HK-2 (cell line): Measurements from ENCODE around the gene RSAD2.
"Not testable (repeated sequence)": the region's sequence is repeated elsewhere in the genome, so short reads cannot be mapped to it uniquely, and the experiment has no call there.

Experiments
- DNase-seq: peaks from one replicate; pipeline ENCODE4 v3.0.0-alpha.2; 2018; ENCODE audit not compliant: unreplicated experiment

The RSAD2 gene

GRCh38 chr2:6926071-6926732 is 48.6 kb downstream of the RSAD2 start:
- no peak for DNase-seq

DNA sequence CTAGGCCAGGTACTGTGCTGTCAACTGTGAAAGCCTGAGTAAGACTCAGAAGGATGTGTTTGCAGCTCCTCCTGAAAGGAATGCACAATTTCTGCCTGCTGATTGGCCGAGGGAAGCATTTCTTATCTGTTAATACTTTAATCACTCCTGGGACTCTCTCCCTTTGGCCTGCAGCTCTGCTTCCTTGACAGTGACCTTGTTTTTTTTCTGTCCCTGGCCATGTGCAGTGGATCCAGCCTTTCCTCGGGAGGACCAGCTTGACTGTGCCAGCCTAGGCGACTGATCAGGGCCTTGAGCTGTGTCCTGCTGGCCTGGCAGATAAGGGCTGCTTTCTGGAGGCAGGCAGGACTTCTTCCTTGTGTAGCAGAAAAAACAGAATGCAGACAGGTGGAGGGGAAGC is 49.6 kb downstream of the RSAD2 start:
- no peak for DNase-seq

GRCh38 chr2:6927753-6928152 is 50.2 kb downstream of the RSAD2 start:
- DNase-seq, result no peak

DNA sequence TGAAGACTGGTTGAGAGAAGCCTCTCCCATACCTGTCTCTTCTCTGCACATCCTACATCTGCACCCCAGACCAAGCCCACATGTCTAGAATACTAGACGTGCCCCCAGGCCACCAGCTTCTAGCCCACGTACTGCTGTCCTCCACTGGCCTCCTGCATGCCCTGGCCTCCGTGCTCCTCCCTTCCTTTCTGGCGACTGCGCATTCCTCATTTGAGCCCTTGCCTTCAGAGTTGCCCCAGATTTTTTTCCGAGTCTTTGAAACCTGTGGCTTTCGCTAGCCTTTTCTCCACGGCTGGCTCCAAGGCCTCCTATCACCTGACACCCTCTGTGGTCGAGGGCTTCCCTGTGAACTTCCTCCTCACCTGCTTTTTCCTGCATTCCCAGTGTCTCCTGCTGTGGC is 50.9 kb downstream of the RSAD2 start:
- no peak for DNase-seq

DNA sequence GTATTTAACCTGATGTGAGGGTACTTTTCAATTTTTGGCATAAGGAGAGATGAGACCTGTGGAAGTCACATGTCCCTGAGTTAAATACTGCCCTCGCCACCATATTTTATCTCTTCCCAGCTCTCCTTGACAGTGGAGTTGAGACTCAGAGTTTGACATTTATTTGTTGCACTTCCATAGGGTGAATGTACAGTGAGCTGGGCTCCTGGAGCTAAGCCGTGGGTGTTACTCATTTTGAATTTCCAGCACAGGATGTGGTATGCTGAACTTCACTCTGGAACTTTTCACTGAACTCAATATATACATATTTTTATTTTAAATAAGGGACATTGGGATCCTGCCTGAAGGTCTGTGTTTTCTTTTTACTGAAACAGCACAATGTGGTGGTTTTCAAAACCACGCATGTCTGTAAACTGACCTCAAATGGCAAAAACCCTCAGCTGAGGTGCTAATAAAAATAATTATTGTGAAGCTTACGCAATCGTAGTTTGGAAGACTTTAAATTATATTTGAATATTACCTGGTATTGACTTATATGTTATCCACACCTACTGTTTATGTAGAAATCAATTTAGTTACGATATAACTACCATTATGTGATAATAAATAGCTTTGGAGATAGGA is 51.7 kb downstream of the RSAD2 start:
- no peak for DNase-seq

DNA sequence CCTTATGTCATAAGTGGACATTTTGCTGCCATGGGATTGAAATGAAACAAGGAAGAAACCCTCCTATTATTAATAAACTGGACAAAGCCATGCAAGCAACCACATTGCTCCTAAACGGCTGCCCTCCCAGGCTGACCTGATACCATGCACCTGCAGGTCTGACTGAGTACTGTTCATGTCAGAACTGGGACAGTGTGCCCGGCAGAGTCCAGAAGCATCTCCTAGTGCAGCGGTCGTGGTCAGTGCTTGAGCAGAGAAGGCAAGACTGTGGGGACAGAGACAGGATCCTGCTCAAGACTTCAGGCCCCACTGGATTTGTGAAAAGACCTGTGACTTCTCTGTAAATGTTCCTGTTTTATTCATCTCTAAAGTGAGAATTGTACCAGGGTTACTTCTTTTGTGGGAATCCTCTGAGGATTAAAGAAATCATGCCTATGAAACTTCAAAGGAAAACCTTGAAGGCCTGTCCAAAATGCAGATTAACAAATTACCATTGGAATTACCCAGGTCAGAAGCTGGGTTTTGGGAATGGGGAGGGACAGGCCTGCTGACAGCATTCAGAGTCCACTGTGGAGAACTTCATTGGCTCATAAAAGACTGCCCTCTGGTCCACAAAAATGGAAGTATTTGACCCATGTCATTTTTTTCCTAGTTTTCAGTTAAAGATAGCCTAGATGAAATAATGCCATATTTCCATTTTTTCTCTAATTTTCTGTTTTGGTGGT is 53.5 kb downstream of the RSAD2 start:
- DNase-seq, result no peak

DNA sequence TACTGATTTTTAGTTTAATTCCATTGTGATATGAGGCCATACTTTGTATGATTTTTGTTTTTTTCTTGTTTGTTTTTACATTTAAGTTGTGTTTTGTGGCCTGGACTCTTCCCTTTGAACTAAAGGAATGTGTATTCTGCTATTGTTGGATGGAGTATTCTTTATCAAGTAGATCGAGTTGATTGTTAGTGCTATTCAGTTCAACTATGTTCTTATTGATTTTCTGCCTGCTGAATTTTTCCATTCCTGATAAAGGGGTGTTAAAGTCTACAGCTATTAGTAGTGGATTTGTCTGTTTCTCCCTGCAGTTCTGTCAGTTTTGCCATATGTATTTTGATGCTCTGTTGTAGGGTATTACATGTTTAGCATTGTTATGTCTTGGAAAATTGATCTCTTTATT is 54.2 kb downstream of the RSAD2 start:
- DNase-seq, result no peak

DNA sequence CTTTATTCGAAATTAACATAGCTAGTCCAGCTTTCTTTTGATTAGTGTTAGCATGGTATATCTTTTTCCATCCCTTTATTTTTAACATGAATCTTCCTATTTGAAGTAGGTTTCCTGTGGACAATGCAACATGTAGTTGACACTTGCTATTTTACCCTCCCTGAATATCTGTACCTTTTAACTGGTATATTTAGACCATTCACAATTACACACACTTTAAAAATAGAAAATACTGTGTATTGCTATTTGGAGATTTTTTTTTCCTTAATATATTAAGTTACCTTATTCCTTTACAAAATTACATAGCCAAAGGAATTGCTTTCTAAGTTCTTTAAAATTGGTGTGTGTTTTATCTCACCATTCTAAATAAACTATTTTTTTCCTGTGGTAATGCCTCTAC is 54.6 kb downstream of the RSAD2 start:
- no peak for DNase-seq

DNA sequence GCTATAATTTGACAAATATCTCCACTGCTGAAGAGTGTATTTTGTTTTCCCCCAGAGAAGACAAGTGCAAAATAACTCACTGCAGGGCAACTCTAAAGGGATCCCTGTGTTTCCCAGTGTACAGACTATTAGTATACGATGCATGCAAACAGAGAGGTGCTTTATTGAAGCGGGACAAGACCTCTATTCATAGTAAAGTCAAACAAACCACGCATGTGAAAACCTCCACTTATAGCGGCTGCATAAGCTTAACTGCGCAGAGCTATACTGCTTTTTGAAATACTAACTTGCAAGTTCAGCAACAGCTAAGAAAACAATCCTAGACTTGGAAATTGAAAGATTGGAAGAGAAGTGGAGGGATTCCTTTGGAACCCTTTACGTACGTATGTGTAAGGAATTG is 55.3 kb downstream of the RSAD2 start:
- no peak for DNase-seq

DNA sequence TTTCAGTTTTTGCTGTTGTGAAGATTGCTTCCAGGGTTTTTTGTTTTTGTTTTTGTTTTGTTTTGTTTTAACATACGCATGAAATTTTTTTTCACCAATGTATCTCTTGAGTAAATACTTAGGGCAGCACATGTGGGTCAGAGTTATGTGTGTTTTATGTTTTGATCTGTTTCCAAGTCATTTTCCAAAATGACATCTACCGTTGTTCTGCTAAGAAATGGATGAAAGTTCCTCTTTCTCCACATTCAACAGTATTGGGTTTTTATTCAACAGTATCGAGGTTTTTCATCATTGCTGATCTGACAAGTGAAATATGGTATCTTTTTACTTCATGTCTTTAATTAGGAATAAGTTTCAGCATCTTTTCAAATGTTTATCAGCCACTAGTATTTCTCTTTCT is 56.3 kb downstream of the RSAD2 start:
- DNase-seq, result no peak

DNA sequence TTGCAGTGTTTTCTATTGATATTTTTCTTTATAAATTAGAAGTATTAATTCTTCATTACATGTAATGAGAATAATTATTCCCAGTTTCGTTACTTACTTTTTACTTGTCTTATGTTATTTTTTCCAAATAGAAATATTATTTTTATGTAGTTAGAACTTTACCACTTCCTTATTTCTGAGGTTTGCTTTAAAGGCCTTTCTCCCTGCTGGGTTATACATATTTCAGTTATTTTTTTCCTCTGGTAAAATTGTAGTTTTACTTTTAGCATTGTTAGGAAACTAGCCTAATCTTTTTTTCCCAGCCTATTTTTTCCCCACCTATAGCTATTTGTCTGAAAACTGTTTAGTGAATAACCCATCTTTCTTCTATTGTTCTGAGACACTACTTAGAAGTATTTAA is 56.8 kb downstream of the RSAD2 start:
- DNase-seq, result no peak

- DNase-seq, result no peak
Observed at GRCh38 chr2:6934758-6935651, 57.4 kb downstream of the RSAD2 start.

GRCh38 chr2:6935652-6936020 is 58.1 kb downstream of the RSAD2 start:
- DNase-seq, result not testable (repeated sequence)

DNA sequence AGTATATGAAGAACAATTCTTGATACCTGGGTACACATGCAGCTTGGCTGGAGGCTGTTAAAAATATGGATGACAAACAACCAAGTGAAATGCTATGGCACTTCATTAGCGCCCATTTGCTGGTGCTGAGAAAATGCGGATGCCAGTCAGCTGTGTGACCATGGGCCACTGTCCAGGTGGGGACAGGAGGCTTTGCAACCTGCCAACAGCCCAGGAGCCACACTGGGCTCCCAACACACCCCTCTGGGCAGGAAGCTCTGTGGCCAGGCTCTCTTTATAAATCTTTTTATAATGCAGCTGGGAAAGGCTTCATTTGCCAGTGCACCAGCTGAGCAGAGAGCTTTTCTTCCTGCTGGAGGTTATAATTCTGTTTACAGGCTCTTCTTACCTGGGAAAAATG is 59.6 kb downstream of the RSAD2 start:
- DNase-seq, result no peak

DNA sequence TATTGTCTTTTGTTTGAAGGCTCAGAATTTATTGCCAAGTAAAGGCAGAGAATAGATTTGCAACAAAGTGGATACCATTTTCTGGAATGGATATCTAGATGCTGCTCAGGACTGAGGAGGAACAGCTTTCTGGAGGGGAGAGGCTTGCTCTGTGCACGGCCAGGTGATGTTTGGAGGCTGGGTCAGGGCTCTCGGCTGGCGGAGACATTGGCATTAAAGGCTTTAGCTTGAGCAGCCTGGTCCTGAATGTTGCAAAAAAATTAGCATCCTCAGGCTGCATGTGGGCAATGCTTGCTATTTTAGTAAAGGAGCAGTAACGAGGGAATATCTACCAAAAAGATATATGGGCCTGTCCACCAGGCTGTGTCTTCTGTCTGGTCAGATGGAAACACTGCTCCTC is 60.0 kb downstream of the RSAD2 start:
- DNase-seq, result no peak

GRCh38 chr2:6939071-6939470 is 61.5 kb downstream of the RSAD2 start:
- no peak for DNase-seq

- no peak for DNase-seq
Observed at GRCh38 chr2:6940820-6941219, 63.2 kb downstream of the RSAD2 start.

DNA sequence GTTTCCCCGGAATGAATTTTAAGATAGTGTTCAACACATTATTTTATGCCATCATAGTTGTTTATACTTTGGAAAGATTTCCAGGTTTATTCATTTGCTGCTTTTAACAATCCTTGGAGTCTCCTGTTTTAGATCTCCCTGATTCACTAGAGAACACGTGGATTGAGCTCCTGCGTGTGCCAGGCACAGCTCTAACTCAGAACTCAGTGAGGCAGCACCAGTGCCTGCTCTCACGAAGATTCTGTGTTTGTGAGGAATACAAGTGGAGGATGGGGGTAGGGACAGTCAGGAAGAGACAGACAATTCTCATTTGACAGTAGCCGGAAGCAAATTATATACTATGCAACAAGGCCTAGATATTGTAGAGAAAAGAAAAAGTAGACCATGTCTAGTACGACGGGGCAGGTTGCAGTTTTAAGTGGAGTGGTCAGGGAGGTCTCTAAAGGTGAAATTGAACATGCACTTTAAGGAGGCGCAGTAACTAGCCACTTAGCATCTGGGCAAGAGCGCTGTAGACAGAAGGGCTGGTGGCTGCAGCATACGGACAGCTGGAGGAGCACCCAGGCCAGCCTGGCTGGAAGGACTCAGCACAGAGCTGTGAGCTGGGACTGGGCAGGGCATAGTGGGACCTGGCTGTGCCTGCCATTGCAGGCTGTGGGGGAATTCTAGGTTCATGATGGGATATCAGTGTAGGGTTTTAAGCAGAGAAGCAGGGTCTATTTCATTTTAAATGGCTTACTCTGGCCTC is 63.9 kb downstream of the RSAD2 start:
- no peak for DNase-seq

DNA sequence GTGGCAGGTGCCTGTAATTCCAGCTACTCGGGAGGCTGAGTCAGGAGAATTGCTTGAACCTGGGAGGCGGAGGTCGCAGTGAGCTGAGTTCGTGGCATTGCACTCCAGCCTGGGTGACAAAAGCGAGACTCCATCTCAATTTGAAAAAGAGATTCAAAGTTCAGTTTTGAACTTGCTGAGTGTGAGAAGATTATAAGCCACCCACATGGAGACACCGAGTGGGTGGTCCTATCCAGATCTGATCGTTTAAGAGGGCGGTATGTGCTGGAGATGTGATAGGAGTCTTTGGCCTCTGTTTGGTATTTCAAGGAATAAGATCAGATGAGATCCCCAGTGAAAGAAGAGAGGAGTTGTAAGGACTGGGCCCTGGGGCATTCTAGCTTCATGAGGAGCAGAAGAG is 65.3 kb downstream of the RSAD2 start:
- no peak for DNase-seq

DNA sequence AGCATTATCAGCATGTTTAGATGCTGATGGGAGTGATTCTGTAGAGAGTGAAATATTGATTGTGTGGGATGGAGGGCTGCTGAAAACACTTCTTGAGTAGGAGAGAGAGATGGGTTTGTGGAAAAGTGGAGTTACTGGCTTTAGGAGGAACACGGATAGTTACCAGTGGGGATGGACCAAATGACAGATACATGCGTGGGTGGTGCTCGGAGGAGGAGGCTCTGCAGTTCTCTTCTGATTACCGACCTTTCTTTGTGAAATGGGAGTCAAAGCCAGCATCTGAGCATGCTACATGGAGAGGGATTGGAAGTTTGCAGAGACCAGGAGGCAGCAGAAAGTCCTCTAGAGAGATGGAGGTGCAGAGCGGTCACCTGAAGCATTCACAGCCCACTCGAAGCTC is 65.9 kb downstream of the RSAD2 start:
- no peak for DNase-seq

DNA sequence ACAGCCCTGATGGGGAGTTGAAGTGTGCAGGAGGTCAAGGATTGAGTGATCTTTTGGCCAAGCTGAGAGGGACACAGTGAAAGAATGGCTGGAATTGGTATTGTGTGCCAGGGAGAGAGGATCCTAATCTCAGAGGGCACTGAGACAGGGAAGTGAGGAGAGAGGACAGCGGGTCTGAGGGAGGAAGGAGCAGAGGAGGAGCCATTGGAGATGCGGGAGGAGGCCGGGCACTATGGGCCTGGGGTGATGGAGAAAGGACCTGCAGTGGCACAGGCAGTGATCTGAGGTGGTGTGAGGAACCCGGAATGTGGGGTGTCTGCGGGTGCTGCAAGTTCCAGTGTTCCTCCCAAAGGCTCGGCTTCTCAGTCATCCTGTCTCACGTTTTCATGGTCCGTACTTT is 66.4 kb downstream of the RSAD2 start:
- DNase-seq, result no peak

DNA sequence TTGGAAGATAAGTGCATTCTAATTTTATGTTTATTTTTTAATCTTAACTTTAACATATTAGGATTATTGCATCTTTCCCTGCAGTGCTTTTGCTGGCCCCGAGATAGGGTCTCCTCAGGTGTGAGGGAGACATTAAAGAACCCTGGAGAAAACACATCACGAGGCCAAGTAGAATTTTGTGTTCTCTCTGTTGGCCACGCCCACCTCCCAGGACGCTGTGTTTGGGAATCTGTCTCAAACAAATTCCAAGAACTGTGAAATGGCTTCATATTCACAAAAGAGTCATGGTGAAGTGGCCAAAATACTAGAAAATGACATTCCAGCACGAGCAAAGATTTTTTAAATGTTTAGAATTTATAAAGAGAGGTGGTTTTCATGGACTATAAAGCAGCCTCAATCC is 67.0 kb downstream of the RSAD2 start:
- DNase-seq, result no peak
